GM13976 (cell line): Measurements from ENCODE around the gene FBLN2.

Source experiments
- DNase-seq: peaks from one replicate; pipeline ENCODE4 v3.0.0; 2012; ENCODE audit warnings: low spot score
- CTCF ChIP-seq: IDR thresholded peaks from 2 replicates; pipeline ENCODE4 v1.5.1; 2012; ENCODE audit warnings: borderline replicate concordance, mild to moderate bottlenecking; ENCODE audit not compliant: insufficient read depth; ENCODE audit errors: extremely low read depth, missing control alignments, control extremely low read depth
- in situ Hi-C: fragments of 300-500 bp; cut with MboI; formaldehyde crosslinking; loops from one replicate; pipeline ENCODE4 v1.12.0; 2022; ENCODE audit warnings: low sequenced_read_pairs, mixed read lengths, inconsistent platforms; ENCODE audit not compliant: unreplicated experiment

Gene FBLN2

GRCh38 chr3:13566453-13566748 lies 17.5 kb downstream of the FBLN2 start:
- in situ Hi-C loops = no loop called here
- no peak for TF ChIP-seq CTCF
- DNase-seq = no peak

- in situ Hi-C loops = no loop called here
- no peak for TF ChIP-seq CTCF
- DNase-seq = no peak
Observed at GRCh38 chr3:13566769-13567310, 17.9 kb downstream of the FBLN2 start.

- no peak for DNase-seq
Observed at GRCh38 chr3:13567684-13568514, 19.0 kb downstream of the FBLN2 start.

GRCh38 chr3:13568515-13569028 lies 19.6 kb downstream of the FBLN2 start:
- in situ Hi-C loops = no loop called here
- no peak for DNase-seq
- TF ChIP-seq CTCF = no peak

More at GRCh38 chr3:13567684-13568514, 19.0 kb downstream of the FBLN2 start:
- in situ Hi-C loops = no loop called here
- TF ChIP-seq CTCF = no peak

- DNase-seq = no peak
- in situ Hi-C loops = no loop called here
- no peak for TF ChIP-seq CTCF
Observed at GRCh38 chr3:13569201-13569600, 20.3 kb downstream of the FBLN2 start.

GRCh38 chr3:13569641-13570390 lies 20.9 kb downstream of the FBLN2 start:
- in situ Hi-C loops = no loop called here
- TF ChIP-seq CTCF = no peak
- no peak for DNase-seq
